NCI-H1105 (cell line): ENCODE results near the gene ABHD15.
"Not testable (repeated sequence)": the region's sequence is repeated elsewhere in the genome, so short reads cannot be mapped to it uniquely, and the experiment has no call there.

Experiments used
- DNase-seq: peaks from one replicate; lab custom pipeline; 2025; lab: John Stamatoyannopoulos, UW

The ABHD15 gene

GRCh38 chr17:29570521-29570920 is 3.7 kb upstream of the ABHD15 start:
- DNase-seq, result no peak

DNA sequence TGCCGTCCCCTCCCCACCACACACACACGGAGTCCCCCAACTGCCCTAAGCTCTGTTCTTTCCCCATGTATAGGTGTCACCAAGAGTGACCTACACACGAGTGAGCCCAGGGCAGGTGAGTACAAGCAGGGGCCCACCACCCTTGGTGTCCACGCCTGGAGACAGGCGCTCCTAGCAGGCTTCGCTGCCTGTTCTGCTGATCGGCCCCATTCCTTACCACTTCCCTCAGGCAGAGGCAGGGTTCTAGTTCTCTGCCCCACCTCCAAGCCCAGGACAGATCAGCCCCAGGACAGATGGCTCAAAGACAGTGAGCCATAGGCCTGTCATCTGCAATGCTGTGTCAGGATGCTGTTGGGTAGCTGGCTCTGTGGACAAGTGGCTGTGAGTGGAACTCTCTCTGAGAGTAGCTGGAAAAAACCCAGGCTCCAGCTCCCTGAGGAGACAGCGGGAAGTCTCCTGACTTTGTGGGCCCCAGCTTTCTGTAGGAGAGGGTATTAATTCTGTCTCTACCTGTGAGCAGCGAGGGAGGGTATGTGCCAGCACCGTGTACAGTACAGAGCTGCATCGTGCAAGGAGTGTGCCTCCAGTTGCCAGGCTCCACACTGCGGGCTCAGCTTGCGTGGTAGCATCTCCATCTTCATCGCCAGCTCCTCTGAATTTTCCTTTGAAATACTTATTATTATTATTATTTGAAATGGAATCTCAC is 2.6 kb upstream of the ABHD15 start:
- no peak for DNase-seq

GRCh38 chr17:29568331-29569244 is 1.8 kb upstream of the ABHD15 start, which contains the start of gene TP53I13:
Gene TP53I13 (plus strand): TSS chr17:29568701. CDS start chr17:29568759, 58 bp downstream.
- DNase-seq, result peak; percentile 76

DNA sequence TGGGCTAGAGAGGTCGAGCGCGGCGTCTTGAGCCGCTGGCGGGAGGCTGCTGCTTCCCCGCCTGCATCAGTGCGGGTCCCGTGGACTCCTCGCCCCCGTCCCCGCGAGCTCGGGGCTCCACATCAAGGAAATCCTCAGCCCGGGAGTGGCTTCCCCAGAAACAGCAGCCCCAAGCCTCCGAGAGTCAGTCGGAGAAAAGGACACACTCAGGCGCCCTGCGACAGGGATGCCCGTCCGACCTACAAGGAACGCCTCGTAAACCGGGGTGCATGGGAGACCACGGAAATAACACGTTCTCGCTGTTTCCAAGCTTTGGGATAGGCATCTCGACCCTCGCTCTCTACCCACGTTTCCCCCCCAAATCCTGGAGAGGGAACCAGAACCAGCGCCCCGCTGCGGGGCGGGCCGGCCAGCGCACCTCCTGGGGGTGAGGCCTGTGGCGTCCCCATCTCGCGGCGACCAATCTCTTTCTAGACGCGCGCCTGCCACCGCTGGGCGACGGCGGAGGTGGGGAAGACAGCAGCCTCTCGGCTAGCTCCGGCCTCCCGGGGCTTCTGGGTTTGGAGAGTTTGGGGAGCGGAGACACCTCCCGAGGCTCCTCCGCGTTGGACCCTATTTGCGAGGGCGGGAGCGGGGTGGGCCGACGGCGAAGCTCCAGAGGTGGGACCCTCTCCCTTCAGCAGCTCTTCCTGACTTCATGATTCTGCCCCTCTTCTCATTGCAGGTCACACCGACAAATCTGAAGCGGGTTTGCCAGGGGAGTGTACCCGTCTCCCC is 905 bp upstream of the ABHD15 start:
- DNase-seq, result peak; percentile 46

GRCh38 chr17:29567304-29567553 is 392 bp upstream of the ABHD15 start:
- DNase-seq, result no peak

- DNase-seq, result peak; percentile 55
Observed at GRCh38 chr17:29565643-29566472, 979 bp downstream of the ABHD15 start.

DNA sequence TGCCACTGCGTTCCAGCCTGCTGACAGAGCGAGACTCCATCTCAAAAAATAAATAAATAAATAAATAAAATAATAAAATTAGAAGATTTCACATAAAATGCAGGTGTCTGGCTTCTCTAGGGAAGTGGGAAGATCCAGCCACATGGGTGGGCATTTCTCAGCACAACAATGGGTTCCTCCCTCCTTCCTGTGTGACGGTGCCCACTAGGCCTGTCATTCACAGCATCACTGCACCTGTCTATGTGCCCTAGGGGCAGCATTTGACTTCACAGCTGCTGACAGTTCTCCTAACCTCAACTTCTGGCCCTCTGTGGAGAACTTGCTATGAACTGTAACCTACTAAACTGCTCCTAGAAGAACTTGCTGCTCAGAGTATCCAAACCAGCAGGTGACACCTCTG is 3.0 kb downstream of the ABHD15 start:
- no peak for DNase-seq

- no peak for DNase-seq
Observed at GRCh38 chr17:29562615-29563014, 4.2 kb downstream of the ABHD15 start.

DNA sequence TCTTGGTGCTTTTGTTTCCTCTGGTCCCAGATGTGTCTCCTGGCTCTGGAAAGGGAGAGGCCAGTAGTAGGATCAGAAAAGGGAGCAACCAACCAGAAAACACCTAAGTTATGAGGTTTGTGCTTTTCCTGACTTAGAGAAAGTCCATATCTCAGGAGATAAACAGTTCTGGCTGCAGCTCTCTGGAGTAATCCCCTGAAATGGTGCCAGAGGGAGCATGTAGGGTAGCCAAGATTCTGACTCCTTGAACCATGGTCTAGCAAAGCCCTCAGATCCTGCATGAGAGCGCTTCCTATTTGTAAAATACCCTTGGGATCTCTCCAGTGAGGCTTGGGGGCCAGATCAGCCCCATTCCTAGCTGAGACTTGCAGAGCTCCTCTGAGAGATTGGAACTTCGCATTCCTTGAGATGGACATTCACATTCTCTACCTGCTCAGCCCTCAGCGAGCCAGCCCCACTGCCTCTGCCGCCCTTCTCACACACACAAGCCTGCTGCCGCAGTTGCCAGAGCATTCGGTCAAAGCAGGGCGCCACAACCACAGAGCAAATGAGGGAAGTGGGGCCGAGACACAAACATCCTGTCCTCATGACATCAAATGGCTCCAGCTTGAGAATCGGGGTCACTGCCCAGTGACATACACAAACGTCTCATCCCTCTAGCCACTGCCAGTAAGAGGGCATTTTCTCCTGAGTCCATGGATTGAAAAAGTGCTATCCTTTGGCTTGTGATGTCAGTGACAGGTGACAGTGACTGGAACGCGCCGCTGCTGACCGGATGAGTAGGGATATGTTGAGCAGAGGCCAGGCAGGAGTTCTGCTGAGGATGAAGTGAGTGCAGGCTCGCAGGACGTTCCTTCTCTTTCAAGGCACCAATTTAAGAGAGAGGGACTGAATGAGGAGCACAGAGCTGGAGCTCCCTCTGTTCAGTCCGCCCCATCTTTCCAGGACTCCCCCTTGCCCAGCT is 5.0 kb downstream of the ABHD15 start:
- DNase-seq, result no peak

GRCh38 chr17:29560316-29560715 is 6.5 kb downstream of the ABHD15 start:
- DNase-seq, result no peak

GRCh38 chr17:29559640-29560039 is 7.2 kb downstream of the ABHD15 start:
- DNase-seq, result no peak

DNA sequence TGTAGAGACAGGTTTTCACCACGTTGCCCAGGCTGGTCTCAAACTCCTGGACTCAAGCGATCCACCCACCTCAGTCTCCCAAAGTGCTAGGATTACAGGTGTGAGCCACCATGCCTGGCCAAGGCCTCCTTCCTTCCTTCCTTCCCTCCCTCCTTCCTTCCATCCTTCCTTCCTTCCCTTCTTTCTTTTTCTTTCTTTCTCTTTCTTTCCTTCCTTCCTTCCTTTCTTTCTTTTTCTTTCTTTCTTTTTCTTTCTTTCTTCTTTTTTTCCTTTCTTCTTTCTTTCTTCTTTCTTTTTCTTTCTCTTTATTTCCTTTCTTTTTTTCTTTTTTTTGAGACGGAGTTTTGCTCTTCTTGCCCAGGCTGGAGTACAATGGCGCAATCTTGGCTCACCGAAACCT is 8.7 kb downstream of the ABHD15 start:
- DNase-seq, result not testable (repeated sequence)

- DNase-seq, result no peak
Observed at GRCh38 chr17:29557739-29558116, 9.1 kb downstream of the ABHD15 start.

DNA sequence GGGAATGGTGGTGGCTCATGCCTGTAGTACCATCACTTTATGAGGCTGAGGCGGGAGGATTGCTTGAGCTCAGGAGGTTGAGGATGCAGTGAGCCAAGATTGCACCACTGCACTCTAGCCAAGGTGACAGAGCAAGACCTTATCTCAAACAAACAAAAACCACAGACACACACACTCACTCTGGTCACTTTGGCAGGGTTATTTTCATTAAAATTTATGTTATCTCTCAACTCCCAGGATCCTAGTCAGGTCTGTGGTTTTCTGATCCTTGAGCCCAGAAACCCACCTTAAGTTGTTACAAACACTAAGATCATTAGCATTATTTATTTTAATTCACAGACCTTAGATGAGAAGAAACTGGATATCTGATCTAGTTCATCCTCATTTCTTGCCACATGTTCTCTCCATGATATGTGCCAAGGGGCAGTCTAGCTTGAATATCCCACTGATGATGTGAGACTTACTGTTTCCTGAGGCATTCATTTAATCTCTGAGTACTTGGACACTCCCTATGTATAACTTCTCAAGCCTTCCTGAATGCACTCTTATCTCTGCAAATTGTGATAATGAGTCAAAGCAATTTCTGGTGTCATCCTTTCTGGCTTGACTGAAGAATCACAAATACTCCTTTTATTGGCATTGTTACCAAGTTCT is 9.6 kb downstream of the ABHD15 start:
- DNase-seq, result no peak

- DNase-seq, result no peak
Observed at GRCh38 chr17:29555840-29556239, 11.0 kb downstream of the ABHD15 start.

- DNase-seq, result no peak
Observed at GRCh38 chr17:29549177-29549923, 17.5 kb downstream of the ABHD15 start.

DNA sequence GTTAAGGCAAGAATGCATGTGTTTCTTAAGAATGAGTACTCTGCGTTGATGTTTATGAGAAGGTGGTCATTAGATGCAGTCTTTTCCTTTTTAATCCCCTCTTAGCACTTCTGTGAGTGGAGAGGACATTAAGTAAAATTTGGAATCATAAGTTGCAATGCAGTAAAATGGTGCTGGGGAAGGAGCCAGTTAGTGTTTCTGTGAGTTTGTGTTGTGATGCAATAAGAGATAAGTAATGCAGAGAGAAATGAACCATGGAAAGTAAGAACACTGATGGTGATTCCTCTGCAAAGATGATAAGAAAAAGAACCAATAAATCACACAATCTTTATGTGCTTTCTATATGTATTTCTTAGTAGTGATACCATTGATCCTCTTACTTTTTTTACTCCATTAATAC is 20.0 kb downstream of the ABHD15 start:
- no peak for DNase-seq

GRCh38 chr17:29546085-29546484 is 20.8 kb downstream of the ABHD15 start:
- no peak for DNase-seq

DNA sequence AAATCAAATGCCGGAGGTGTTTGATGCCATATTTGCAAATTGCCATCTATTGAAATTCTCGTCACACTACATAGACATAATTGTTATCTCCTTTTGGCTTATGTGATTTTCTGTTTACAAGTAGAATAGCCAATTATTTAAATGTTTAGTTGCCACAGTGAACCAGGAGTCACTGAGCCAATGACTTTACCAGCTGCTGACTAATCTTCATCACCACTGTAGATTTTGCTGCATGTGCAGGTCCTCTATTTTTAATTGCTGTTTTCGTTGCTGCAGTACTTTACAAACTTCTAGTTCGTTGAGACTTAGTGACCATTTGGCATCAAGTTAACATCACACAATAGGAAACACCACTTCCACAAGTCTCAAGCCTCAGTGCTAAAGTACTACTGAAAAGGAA is 22.8 kb downstream of the ABHD15 start:
- DNase-seq, result no peak
